GM18511 (cell line): Measurements from ENCODE around the gene TOB1.
A peak's percentile ranks its signal among the peaks of the same experiment; 100 is the strongest.

Experiments
- ATAC-seq: cut with Tn5 transposase; IDR thresholded peaks from one replicate; pipeline ENCODE4 v1.9.1; 2021; ENCODE audit warnings: mild to moderate bottlenecking, moderate library complexity; ENCODE audit not compliant: unreplicated experiment

The TOB1 gene

DNA sequence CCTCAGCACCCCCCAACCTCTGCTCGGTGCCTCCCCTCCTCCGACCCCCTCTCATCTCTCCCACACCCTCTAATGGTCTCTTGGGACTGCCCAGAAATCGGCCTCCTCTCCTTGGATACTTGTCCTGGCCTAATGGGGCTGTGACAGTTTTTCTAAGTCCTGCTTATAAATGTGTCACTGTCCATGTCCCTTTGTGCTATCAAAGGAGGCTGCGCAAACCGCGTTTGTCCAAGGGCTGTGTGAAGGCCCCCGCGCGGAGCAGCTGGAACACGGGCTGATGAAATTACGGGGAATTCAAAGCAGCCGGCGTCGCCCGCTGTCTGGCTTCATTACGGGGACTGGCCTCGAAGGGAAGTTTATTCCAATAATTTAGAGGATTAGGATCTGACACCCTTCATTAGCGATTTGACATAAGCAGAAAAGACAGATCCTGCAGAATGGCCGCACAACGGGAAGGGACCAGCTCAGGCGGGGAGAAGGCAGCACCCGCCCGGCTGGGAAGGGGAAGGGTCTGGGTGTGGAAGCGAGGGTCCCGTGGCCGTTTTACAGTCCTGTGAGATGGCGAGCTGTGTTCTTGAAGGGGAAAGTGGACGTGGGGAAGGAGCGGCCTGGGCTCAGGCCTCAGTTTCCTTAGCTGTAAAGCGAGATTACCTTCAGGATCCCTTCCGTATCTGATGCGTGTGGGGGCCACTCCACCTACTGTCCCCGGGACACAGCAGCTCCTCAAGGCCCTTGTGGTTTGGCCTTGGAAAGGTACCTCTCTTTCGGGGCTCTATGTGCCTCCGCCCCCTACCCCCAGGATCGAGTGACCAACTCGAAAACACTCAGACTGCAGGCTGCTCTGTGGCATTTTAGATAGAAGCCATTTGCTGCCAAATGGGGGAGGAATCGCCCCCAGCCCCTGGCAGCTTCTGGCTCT is 32.4 kb downstream of the TOB1 start:
- ATAC-seq: no peak

DNA sequence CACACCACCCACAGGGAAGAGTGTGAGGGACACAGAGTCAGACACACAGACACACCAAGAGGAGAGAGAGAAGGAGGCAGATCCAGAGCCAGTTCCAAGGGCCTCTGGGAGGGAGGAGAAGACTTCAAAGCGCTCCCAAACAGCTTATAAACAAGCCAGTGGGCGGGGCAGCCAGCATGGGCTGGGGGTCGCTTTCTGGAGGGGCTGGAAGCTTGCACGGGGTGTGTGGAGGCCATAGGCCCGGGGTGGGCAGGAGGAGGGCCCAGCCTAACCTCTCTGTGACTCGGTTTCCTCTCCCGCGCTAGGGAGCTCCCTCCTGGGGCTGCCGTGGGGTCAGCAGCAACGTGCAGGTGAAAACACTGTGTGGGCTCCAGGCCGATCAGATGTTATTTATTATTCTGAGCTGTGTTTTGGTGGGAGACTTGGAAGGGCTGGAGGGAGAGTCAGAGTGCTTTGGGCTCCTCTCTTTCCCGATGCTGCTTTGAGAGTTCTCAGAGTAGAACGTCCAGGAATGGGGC is 33.2 kb downstream of the TOB1 start:
- ATAC-seq: no peak

DNA sequence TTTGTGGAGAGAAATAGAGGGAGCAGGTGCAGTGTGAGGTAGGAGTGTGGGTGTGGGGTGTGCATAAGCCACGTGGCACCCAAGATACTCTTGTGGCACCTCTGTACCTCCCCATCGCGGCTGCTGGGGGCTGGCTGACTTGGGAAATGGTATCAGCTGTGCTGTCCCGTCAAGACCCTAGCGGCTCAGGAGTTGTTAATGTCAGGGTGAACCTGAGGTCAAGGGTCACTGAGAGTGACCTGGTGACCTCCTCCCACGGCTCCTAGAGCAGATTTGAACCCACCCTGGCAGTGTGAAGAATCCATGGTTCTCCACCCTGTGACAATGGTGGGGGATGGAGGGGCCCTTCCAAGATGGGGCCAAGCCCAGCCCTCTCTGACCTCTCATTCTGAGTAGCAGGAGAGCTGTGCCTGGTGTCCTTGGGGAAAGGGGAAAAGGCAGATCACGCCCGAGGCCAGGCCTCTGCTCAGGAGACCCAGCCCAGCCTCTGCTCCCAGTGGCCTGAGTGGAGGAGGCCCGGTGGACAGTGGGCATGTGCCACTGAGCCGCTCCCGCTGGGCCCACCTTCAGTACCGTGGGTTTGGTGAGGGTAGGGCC is 33.8 kb downstream of the TOB1 start:
- ATAC-seq: no peak

DNA sequence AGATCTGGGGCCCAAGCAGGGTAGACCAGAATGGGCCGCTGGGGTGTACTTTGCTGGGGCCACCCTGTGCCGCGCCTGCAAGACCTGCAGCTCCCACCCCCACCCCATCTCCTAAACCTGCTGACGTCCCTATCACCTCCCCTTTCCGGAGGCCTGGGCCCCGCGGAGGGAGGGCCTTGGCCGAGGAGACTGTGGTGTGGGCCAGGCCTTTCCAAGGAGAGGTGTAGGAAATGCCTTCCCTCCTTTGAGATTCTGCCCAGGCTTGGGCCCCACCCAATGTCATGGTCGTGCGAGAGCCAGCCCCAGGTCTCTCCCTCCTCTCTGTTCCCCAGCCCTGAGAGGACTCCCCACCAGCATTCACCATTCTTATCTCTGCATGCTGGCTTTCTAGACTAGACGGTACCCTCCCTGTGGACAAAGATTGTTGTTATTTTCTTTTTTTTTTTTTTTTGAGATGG is 34.7 kb downstream of the TOB1 start:
- ATAC-seq: no peak

DNA sequence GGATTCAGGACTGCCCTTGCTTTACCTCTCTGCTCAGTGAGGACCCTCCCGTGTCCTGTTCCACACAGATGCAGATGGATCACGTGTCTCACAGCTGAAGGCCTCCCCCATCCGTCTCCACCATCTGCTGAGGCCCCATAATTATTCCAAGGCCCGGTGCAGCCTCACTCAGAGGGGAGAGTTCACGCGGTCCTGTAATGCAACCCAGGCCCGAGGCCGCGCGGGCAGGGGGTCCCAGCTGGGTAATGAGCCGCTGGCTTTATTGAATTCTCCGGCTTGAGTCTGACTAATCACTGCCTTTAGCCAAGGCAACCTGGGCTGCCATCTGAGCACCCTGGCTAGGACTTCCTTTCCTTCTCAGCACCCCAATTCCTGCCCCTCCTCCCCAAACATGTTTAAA is 35.2 kb downstream of the TOB1 start:
- ATAC-seq: no peak

DNA sequence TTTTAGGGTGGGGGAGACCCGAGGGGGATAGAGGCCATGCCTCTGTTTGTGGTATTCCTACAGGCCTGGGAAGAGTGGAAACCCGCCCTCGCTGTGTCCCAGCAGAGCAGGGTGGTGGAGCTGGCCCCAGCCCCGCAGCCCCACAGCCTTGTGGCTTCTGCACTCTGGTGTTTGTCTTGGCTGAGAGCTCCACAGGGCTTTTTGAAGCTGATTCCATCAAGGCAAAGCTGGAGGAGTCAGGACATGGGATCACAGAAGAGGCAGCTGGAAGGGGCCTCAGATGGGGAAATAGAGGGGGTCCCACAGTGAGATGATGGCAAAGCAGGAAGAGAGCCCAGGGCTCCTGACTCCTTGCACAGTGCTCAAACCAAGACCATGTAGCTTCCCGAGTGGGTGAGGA is 35.8 kb downstream of the TOB1 start:
- no peak for ATAC-seq

DNA sequence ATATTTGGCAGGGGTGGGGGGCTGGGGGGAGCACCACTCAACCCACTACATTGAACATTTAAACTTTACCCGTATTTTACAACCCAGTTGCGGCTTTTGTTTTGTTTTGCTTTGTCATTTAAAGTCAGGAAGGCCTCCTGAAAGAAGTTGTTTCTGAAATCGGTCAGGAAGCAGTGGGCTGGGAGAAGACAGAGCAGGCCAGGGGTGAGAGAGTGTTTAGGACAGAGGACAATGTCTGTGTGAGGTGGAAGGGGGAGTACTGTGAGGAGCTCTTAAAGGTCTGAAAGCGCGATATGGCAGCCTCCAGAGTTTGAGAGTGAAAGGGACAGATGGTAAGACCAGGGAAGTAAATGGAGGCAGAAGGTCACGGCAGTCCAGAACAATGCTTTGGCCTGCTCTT is 36.8 kb downstream of the TOB1 start:
- no peak for ATAC-seq

DNA sequence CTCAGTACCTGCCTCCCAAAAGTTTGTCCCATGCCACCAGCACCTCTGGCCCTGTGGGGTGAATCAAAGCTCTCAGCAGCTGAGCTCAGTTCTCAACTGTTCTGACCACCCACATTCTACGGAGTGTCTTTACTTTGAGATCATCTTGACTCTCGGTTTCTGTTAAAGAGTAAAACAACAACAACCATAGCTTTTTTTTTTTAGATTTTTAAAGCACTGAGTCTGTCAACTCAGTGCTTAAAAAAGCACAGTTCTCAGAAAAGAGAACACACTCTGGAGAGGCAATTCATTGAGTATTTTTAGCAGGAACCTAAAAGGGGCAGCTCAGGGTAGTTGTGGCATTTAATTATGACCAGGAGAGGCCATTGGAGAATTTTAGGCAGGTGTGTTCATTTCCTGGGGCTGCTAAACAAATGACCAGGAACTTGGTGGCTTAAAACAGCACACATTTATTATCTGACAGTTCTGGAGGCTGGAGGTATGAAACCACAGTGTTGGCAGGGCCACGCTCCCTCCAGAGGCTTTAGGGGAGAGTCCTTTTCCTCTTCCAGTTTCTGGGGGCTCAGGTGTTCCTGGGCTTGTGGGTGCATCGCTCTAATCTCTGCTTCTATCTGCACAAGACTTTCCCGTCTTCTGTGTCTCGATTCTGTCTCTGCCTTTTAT is 37.5 kb downstream of the TOB1 start:
- peak; percentile 77 for ATAC-seq

DNA sequence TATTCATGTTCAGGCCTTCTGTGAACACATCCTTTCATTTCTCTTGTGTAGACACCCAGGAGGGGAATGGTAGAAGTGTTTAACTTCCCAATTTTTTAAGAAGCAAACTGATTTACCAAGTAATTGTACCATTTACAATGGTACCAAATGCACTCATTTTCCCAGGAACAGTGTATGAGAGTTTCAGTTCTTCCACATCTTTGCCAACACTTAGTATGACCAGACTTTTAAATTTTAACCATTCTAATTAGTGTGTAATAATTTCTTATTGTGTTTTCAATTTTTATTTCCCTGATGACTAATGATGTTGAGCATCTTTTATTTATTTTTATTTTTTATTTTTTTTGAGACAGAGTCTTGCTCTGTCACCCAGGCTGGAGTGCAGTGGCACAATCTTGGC is 41.0 kb downstream of the TOB1 start:
- ATAC-seq: no peak

DNA sequence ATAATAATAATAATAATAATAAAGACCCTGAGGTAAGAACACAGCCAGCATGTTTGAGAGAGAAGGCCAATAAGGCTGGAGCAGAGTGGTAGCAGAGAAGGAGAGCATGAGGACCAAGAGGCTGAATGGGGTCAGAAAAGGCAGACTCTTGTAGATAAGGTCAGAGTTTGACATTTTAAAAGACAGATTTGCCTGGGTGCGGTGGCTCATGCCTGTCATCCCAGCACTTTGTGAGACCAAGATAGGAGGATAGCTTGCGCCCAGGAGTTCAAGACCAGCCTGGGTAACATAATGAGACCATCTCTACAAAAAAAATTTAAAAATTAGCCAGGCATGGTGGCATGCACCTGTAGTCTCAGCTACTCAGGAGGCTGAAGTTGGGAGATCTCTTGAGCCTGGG is 41.7 kb downstream of the TOB1 start:
- ATAC-seq: no peak

DNA sequence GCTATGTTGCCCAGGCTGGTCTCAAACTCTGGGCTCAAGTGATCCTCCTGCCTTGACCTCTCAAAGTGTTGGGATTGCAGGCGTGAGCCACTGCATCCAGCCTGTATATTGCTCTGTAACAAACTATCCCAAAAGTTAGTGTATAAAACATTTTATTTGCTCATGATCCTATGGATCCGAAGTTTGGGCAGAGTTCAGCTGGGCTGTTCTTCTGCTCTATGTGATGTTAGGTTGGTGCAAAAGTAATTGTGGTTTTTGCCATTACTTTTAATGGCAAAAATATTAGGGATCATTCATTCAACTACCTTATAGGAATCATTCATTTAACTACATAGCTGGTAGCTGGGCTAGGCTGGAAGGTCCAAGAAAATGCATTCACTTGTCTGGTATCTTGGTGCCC is 43.6 kb downstream of the TOB1 start:
- ATAC-seq: no peak

DNA sequence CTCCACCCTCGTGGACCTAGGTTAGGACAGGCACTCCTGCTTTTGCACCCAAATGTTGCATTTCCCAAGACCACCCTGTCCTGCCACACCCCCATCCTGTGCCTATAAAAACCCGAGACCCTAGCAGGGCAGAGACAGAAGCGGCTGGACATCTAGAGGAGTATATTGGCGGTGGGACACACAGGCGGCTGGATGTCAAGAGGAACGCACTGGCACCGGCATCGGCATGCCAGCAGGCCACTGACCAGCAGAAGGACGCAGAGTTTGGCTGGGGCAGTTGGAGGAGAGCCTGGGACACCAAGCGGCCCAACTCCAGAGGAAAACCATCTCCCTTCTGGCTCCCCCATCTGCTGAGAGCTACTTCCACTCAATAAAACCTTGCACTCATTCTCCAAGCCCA is 45.5 kb downstream of the TOB1 start:
- ATAC-seq: no peak

DNA sequence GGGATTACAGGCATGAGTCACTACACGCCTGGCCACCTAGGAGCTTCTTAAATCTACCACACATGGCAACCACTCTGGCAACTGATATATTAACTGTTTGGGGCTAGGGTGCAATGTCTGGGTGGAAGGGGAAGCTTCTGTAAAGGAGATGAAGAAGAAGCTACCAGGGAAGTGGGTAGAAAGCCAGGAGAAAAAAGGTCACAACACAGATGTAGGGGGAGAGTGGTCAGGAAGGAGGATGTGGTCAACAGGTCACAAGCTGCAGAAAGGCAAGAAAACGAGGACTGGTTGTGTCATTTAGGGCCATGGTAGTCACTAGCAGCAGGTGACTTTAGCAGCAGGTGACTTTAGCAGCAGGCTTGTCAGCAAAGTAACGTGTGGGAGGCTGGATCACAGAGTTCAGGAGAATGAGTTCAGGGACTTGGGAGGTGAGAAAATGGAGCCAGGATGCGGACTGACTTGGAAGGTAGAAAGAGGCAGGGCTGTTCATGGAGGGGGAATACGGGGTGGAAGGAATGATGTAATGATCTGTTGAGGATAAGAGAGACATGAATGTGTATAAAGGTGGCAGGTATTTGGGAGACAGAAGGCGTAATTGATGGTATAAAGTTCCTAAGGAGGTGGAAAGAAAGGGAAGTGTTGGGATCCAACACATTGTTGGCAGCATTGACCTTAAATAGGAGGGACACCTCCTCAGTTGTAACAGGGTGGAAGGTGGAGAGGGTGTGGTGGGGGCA is 47.1 kb downstream of the TOB1 start:
- no peak for ATAC-seq

DNA sequence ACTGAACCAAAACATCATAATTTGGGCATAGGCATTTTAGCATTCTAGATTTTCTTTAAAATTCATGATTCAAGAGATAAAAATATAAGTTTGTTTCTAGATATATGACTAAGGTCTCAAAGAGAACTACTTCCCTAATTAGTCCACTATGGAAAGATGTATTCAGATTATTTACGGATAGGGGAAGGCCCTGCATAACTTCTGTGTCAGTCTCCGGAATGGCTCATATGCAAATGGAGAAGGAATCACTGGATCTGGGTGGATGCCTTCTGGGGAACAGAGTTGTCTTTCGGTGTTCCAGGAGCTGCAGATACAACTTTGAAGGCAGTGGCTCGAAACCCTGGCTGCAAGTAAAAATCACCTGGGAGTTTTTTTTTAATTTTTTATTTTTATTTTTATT is 47.9 kb downstream of the TOB1 start:
- no peak for ATAC-seq

DNA sequence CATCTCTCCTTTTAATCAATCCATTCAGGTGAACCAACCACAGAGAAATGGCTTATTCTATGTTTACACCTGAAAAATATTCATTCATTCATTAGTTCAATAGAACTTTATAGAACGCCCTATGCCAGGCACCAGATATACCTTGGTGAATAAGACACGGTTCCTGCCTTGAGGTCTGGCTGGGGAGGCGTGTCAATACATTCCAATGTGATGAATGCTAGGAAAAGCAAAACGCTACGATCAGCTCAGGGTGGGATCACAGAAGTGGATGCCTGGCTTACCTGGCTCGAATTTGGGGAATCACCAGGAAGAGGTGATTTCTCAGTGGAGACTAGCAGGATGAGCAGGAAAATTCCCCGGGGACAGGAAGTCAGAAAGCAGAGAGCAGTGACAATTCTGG is 48.3 kb downstream of the TOB1 start:
- no peak for ATAC-seq

DNA sequence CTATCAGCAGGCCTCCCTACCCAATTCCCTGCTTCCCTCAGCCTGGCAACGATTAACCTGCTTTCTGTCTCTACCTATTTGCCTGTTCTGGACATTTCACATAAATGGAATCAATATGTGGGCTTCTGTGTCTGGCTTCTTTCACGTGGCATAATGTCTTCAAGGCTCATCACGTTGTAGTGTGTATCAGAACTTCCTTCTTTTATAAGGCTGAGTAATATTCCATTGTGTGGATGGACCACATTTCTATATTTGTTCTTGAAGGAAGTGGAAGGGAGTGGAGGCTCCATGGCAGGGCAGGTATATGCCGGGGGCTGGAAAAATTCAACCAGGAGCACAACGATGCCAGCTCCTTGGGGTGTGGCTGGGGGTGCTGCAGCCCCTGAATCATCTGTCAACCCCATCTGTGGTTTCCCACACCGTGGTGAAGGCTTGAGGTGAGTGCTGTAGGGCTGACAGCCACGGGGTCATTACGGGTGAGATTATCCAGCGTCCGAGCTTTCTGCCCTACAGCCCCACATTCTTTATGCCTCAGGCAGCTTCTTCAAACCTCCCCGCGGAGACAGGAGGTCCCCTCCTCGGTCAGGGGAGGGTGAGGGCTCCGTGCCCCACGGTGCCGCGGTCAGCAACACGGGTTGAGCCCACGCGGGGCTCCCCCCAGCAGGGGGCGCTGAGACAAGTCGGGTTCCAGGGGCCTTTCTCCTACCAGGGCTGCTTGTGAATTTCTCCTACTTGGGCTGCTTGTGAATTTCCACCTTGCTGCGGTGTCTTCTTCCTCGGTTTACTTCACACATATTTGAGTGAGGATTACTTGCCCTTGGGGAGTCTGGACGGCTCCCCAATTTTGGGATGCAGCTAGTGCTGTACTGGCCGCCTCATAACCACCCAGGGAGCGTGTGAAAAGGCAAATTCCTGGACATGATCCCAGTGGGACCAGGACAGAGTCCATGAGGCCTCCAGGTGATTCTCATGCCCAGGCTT is 49.1 kb downstream of the TOB1 start:
- ATAC-seq: no peak

DNA sequence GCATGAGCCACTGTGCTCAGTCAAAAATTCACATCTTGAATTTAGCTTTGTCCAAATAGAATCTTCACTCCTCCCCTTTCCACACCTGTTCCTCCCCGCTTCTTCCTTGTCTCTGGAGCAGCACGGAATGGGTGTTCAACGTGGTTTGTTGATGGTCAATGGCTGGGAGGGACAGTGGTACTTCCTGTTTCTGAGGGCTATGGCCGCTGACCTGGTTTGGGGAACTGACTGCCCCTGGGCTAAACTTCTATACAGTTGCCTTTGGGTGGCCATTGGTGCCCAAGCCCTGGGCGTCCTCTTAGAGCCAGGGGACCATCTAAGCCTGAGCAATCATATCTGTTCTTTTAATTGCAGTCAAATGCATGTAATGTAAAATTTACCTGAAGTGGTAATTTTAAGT is 49.9 kb downstream of the TOB1 start:
- ATAC-seq: no peak

DNA sequence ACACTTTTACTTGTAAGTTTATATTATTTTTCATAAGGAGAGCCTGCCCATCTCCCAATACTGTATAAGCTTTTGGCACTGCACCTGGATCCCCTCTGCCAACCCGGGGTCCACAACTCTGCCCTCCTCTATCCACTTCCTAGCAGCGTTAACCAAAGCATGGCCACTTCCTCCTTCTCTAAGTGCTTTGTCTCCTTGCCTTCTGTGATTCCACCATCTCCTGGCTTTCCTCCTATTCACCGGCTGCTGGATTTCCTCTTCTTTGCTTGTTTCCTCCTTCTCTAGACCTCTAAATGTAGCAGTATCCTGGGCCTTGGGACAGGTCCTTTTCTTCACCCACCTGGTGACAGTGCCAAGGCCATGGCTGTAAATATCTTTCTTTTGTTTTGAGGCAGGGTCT is 50.8 kb downstream of the TOB1 start:
- ATAC-seq: no peak

DNA sequence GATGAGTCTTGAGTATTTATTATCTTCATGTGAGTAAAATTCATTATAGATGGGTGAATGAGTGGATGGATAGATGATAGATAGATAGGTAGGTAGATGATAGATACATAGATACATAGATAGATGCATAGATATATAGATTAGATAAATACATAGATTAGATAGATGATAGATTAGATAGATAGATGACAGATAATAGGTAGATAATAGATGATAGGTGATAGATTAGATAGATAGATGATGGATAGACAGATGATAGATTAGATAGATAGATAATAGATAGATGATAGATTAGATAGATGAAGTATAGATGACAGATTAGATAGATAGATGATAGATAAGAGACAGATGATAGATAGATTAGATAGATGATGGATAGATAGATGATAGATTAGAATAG is 52.6 kb downstream of the TOB1 start:
- ATAC-seq: no peak
